Measurements from ENCODE around the gene ABHD16A. TPM values are rescaled to one million over a fixed set of nuclear protein-coding genes. Genes with fewer than 3 reads are reported as not detected.
A peak's percentile ranks its signal among the peaks of the same experiment; 100 is the strongest.

ABHD16A gene
- total RNA-seq, 1 donor from 2014 or later, result 120 TPM

- Mint-ChIP-seq H3K4me3 (ENCODE audit: unreplicated experiment) (peak within 1 kb of the TSS; percentile 89), H3K36me3 (ENCODE audit: unreplicated experiment) (no peaks in the 10 kb centered on the region), H3K27ac (ENCODE audit: unreplicated experiment) (peak within 1 kb of the TSS; percentile 77), H3K4me1 (ENCODE audit: low read depth, unreplicated experiment) (peaks cover 12% of the 10 kb centered on the region), H3K9me3 (ENCODE audit: unreplicated experiment) (peaks cover 17% of the 10 kb centered on the region), H3K27me3 (ENCODE audit: unreplicated experiment) (peaks cover 12% of the 10 kb centered on the region)
- peak; percentile 45 for TF ChIP-seq CTCF (IDR thresholded peaks at IDR 0.05; ENCODE audit: partially characterized antibody, unreplicated experiment)
- DNase-seq, result peak; percentile 81
Observed at GRCh38 chr6:31680226-31681134, 22.6 kb downstream of the ABHD16A start, which contains the start of gene LY6G5C. TSS of gene LY6G5C (minus strand) at chr6:31681067. CDS start at chr6:31680373, 694 bp downstream.

GRCh38 chr6:31677955-31678354 is 25.2 kb downstream of the ABHD16A start:
- peaks cover 9% of the 10 kb centered on the region for H3K4me1 Mint-ChIP-seq (ENCODE audit: low read depth, unreplicated experiment)
- peaks cover 12% of the 10 kb centered on the region for H3K27me3 Mint-ChIP-seq (ENCODE audit: unreplicated experiment)
- DNase-seq, result no peak
- no peak for TF ChIP-seq CTCF (IDR thresholded peaks at IDR 0.05; ENCODE audit: partially characterized antibody, unreplicated experiment)
- H3K36me3 Mint-ChIP-seq (ENCODE audit: unreplicated experiment), result no peaks in the 10 kb centered on the region
- H3K27ac Mint-ChIP-seq (ENCODE audit: unreplicated experiment), result peak overlapping the region; percentile 10
- peaks cover 15% of the 10 kb centered on the region for H3K9me3 Mint-ChIP-seq (ENCODE audit: unreplicated experiment)
- no peak overlapping the region for H3K4me3 Mint-ChIP-seq (ENCODE audit: unreplicated experiment)

GRCh38 chr6:31676904-31677303 is 26.2 kb downstream of the ABHD16A start:
- H3K36me3 Mint-ChIP-seq (ENCODE audit: unreplicated experiment), result no peaks in the 10 kb centered on the region
- no peak overlapping the region for H3K27ac Mint-ChIP-seq (ENCODE audit: unreplicated experiment)
- DNase-seq, result no peak
- H3K9me3 Mint-ChIP-seq (ENCODE audit: unreplicated experiment), result peaks cover 15% of the 10 kb centered on the region
- H3K27me3 Mint-ChIP-seq (ENCODE audit: unreplicated experiment), result peaks cover 11% of the 10 kb centered on the region
- no peak overlapping the region for H3K4me3 Mint-ChIP-seq (ENCODE audit: unreplicated experiment)
- H3K4me1 Mint-ChIP-seq (ENCODE audit: low read depth, unreplicated experiment), result peaks cover 9% of the 10 kb centered on the region
- TF ChIP-seq CTCF (IDR thresholded peaks at IDR 0.05; ENCODE audit: partially characterized antibody, unreplicated experiment), result no peak

GRCh38 chr6:31676322-31676903 is 26.7 kb downstream of the ABHD16A start:
- no peak overlapping the region for H3K27ac Mint-ChIP-seq (ENCODE audit: unreplicated experiment)
- H3K27me3 Mint-ChIP-seq (ENCODE audit: unreplicated experiment), result peaks cover 11% of the 10 kb centered on the region
- DNase-seq, result no peak
- H3K36me3 Mint-ChIP-seq (ENCODE audit: unreplicated experiment), result no peaks in the 10 kb centered on the region
- peaks cover 9% of the 10 kb centered on the region for H3K4me1 Mint-ChIP-seq (ENCODE audit: low read depth, unreplicated experiment)
- H3K9me3 Mint-ChIP-seq (ENCODE audit: unreplicated experiment), result peaks cover 15% of the 10 kb centered on the region
- no peak for TF ChIP-seq CTCF (IDR thresholded peaks at IDR 0.05; ENCODE audit: partially characterized antibody, unreplicated experiment)
- no peak overlapping the region for H3K4me3 Mint-ChIP-seq (ENCODE audit: unreplicated experiment)

- TF ChIP-seq CTCF (IDR thresholded peaks at IDR 0.05; ENCODE audit: partially characterized antibody, unreplicated experiment), result no peak
- no peak for DNase-seq
- Mint-ChIP-seq H3K9me3 (ENCODE audit: unreplicated experiment) (peaks cover 6% of the 10 kb centered on the region), H3K4me3 (ENCODE audit: unreplicated experiment) (peak within 1 kb of the TSS; percentile 38), H3K4me1 (ENCODE audit: low read depth, unreplicated experiment) (peaks cover 2% of the 10 kb centered on the region), H3K27ac (ENCODE audit: unreplicated experiment) (no peak within 1 kb of the TSS), H3K36me3 (ENCODE audit: unreplicated experiment) (no peaks in the 10 kb centered on the region), H3K27me3 (ENCODE audit: unreplicated experiment) (peaks cover 6% of the 10 kb centered on the region)
Observed at GRCh38 chr6:31669676-31670075, 33.4 kb downstream of the ABHD16A start, which contains the start of gene LY6G5B. TSS of gene LY6G5B (plus strand) at chr6:31669976. CDS start at chr6:31670951, 975 bp downstream.

All from glutamatergic neuron (in vitro differentiated cells).